Osteoblast (primary cell): ENCODE measurements around the gene GSTP1. TPM values are rescaled to one million over a fixed set of nuclear protein-coding genes. Genes with fewer than 3 reads are reported as not detected.

Experiments
- DNase-seq: peaks from one replicate; pipeline ENCODE4 v3.0.0; 2011; ENCODE audit warnings: low spot score, mixed read lengths; ENCODE audit not compliant: insufficient read length; ENCODE audit errors: missing footprints
- H2AFZ ChIP-seq: 2 replicates; pipeline ENCODE4 v1.6.0; 2011; ENCODE audit warnings: mild to moderate bottlenecking, low read length
- H3K27ac ChIP-seq: 2 replicates; pipeline ENCODE4 v1.5.1; 2011; ENCODE audit warnings: mild to moderate bottlenecking, low read depth, low read length, moderate library complexity
- H3K27me3 ChIP-seq: 2 replicates; pipeline ENCODE4 v1.6.0; 2012; ENCODE audit warnings: mild to moderate bottlenecking, control low read depth, inconsistent platforms, low read length, moderate library complexity; ENCODE audit not compliant: insufficient read depth
- H3K36me3 ChIP-seq: 2 replicates; pipeline ENCODE4 v1.5.1; 2011; ENCODE audit warnings: mild to moderate bottlenecking, low read length, control low read depth, moderate library complexity; ENCODE audit not compliant: insufficient read depth
- H3K4me1 ChIP-seq: 2 replicates; pipeline ENCODE4 v1.5.1; 2011; ENCODE audit warnings: mild to moderate bottlenecking, low read length, control low read depth, moderate library complexity; ENCODE audit not compliant: insufficient read depth
- H3K4me2 ChIP-seq: 2 replicates; pipeline ENCODE4 v1.6.0; 2011; ENCODE audit warnings: mild to moderate bottlenecking, low read length; ENCODE audit not compliant: insufficient read depth
- H3K4me3 ChIP-seq: fragments of 200-600 bp; sonication (generic); 3 replicates; pipeline ENCODE4 v1.5.1; 2012; ENCODE audit warnings: mild to moderate bottlenecking, low read length, inconsistent platforms; ENCODE audit not compliant: insufficient read depth
- H3K79me2 ChIP-seq: 2 replicates; pipeline ENCODE4 v1.6.0; 2012; ENCODE audit warnings: mild to moderate bottlenecking, low read length, control low read depth, inconsistent platforms; ENCODE audit not compliant: insufficient read depth
- H3K9me3 ChIP-seq: 2 replicates; pipeline ENCODE4 v1.5.1; 2011; ENCODE audit warnings: low read depth, low read length, control low read depth
- H4K20me1 ChIP-seq: 2 replicates; pipeline ENCODE4 v1.6.0; 2012; ENCODE audit warnings: mild to moderate bottlenecking, low read length, control low read depth; ENCODE audit not compliant: insufficient read depth
- total RNA-seq: library from RNA; depleted of rRNA; stranded (reverse); fragments of >200 nt; gene quantifications from 2 replicates; pipeline ENCODE4 v1.2.3, GENCODE V29; 2012
- TF ChIP-seq, protein P1 (sequence below): IDR thresholded peaks from 2 replicates; pipeline ENCODE4 v1.5.1; 2011; ENCODE audit warnings: mild to moderate bottlenecking, low read depth, low read length, moderate library complexity; ENCODE audit errors: extremely low read depth

GSTP1 gene
- 361 and 465 TPM in 2 replicates for total RNA-seq

- Histone ChIP-seq H3K27ac (peak within 1 kb of the TSS; percentile 72), H3K9me3 (no peaks in the 10 kb centered on the region), H3K4me2 (peak within 1 kb of the TSS; percentile 89), H3K4me3 (peak within 1 kb of the TSS; percentile 88), H3K79me2 (peaks cover 22% of the 10 kb centered on the region), H3K4me1 (peaks cover 8% of the 10 kb centered on the region), H4K20me1 (peaks cover 13% of the 10 kb centered on the region), H2AFZ (peak within 1 kb of the TSS; percentile 85), H3K27me3 (peaks cover 28% of the 10 kb centered on the region), H3K36me3 (peaks cover 22% of the 10 kb centered on the region)
- TF ChIP-seq, protein P1, sequence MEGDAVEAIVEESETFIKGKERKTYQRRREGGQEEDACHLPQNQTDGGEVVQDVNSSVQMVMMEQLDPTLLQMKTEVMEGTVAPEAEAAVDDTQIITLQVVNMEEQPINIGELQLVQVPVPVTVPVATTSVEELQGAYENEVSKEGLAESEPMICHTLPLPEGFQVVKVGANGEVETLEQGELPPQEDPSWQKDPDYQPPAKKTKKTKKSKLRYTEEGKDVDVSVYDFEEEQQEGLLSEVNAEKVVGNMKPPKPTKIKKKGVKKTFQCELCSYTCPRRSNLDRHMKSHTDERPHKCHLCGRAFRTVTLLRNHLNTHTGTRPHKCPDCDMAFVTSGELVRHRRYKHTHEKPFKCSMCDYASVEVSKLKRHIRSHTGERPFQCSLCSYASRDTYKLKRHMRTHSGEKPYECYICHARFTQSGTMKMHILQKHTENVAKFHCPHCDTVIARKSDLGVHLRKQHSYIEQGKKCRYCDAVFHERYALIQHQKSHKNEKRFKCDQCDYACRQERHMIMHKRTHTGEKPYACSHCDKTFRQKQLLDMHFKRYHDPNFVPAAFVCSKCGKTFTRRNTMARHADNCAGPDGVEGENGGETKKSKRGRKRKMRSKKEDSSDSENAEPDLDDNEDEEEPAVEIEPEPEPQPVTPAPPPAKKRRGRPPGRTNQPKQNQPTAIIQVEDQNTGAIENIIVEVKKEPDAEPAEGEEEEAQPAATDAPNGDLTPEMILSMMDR: peak; percentile 50
- DNase-seq: peak; percentile 98
Measured at GRCh38 chr11:67583247-67584204, at the start of gene GSTP1. GSTP1 (plus strand) TSS chr11:67583812; CDS start chr11:67583844, 32 bp downstream.

DNA sequence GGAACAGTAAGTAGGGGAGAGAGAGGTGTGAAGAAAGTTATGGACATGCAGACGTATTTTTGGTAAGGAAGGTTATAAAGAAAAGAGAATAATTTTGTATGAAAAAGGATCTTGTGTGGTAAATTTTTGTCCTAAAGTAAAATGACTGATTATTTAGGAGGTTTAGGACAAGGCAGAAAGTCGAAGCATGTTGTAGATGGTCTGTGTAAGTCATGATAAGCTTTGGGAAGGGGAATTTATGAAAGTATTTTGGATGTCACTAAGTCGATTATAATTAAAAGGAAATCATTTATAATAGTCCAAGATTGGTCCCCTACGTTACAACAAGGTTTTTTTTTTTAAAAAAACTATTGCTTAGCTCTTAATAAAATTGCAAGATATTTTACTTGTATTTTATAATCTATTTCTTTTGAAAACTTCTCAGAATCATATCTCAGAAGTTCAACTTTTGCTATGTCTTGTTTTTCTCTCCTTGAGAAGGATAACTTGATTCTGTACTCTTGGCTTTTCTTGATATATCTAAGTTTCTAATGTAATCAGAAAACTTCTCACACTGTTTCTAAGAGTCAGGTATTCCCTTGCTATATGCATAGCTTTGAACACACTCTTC is 49.4 kb upstream of the GSTP1 start:
- peaks cover 8% of the 10 kb centered on the region for H3K9me3 ChIP-seq
- H3K4me2 ChIP-seq: no peak overlapping the region
- no peaks in the 10 kb centered on the region for H4K20me1 ChIP-seq
- no peaks in the 10 kb centered on the region for H3K4me1 ChIP-seq
- no peak overlapping the region for H3K4me3 ChIP-seq
- no peaks in the 10 kb centered on the region for H3K27me3 ChIP-seq
- H3K27ac ChIP-seq: no peak overlapping the region
- no peaks in the 10 kb centered on the region for H3K36me3 ChIP-seq
- TF ChIP-seq, protein P1: no peak
- DNase-seq: no peak
- no peak overlapping the region for H2AFZ ChIP-seq
- no peaks in the 10 kb centered on the region for H3K79me2 ChIP-seq

GRCh38 chr11:67535561-67535960 is 48.1 kb upstream of the GSTP1 start:
- H3K79me2 ChIP-seq: no peaks in the 10 kb centered on the region
- peaks cover 8% of the 10 kb centered on the region for H3K9me3 ChIP-seq
- no peak overlapping the region for H3K27ac ChIP-seq
- H3K36me3 ChIP-seq: no peaks in the 10 kb centered on the region
- no peaks in the 10 kb centered on the region for H3K27me3 ChIP-seq
- no peaks in the 10 kb centered on the region for H4K20me1 ChIP-seq
- no peak for DNase-seq
- H2AFZ ChIP-seq: no peak overlapping the region
- no peak overlapping the region for H3K4me2 ChIP-seq
- H3K4me3 ChIP-seq: no peak overlapping the region
- H3K4me1 ChIP-seq: no peaks in the 10 kb centered on the region
- TF ChIP-seq, protein P1: no peak

- H3K9me3 ChIP-seq: peaks cover 8% of the 10 kb centered on the region
- TF ChIP-seq, protein P1: no peak
- no peaks in the 10 kb centered on the region for H3K79me2 ChIP-seq
- no peaks in the 10 kb centered on the region for H3K4me1 ChIP-seq
- no peak overlapping the region for H3K4me2 ChIP-seq
- no peak for DNase-seq
- H3K27me3 ChIP-seq: no peaks in the 10 kb centered on the region
- H3K4me3 ChIP-seq: no peak overlapping the region
- no peak overlapping the region for H2AFZ ChIP-seq
- no peak overlapping the region for H3K27ac ChIP-seq
- no peaks in the 10 kb centered on the region for H4K20me1 ChIP-seq
- no peaks in the 10 kb centered on the region for H3K36me3 ChIP-seq
Measured at GRCh38 chr11:67538306-67538705, 45.3 kb upstream of the GSTP1 start.
